ENCODE results near the gene TMC5.

TMC5 gene

GRCh38 chr16:19548144-19548543 is 130.5 kb downstream of the TMC5 start:
- DNase-seq: no peak

Data from KG1 (cell line).